ENCODE measurements around the gene CLPTM1L.

GRCh38 chr5:1385395-1386273, 40.7 kb upstream of the CLPTM1L start:
- TF ChIP-seq SUZ12 (IDR thresholded peaks at IDR 0.05) (no peak), ARNT (IDR thresholded peaks at IDR 0.05) (no peak)

Data from HEK293T (cell line).